GM20000 (cell line): ENCODE data around the gene CAND1.
A peak's percentile ranks its signal among the peaks of the same experiment; 100 is the strongest.

Experiments
- DNase-seq: peaks from one replicate; pipeline ENCODE4 v3.0.0; 2012; ENCODE audit warnings: low spot score
- TF ChIP-seq, protein P1 (sequence below): IDR thresholded peaks from 2 replicates; pipeline ENCODE4 v1.5.1; 2012; ENCODE audit warnings: mild to moderate bottlenecking, control low read depth; ENCODE audit errors: extremely low read depth, missing control alignments

CAND1 gene

DNA sequence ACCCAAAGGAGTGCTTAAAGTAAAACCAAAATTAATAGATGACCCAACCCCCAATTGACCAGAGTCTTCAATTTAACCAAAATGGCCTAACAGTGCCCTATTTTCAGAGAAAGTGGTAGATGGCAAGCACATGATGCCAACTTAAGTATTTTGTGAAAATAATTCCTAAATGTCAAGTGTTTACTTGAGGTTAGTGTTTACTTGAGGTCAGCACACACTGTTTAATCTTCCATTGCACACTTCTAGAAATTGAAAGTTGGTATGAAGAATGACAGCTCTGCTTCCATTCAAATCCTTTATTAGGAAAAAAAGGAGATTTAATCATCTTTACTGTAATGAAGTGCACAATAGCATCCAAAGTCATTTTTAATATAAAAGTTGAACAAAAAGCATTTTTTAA, 25.9 kb upstream of the CAND1 start:
- TF ChIP-seq, protein P1, sequence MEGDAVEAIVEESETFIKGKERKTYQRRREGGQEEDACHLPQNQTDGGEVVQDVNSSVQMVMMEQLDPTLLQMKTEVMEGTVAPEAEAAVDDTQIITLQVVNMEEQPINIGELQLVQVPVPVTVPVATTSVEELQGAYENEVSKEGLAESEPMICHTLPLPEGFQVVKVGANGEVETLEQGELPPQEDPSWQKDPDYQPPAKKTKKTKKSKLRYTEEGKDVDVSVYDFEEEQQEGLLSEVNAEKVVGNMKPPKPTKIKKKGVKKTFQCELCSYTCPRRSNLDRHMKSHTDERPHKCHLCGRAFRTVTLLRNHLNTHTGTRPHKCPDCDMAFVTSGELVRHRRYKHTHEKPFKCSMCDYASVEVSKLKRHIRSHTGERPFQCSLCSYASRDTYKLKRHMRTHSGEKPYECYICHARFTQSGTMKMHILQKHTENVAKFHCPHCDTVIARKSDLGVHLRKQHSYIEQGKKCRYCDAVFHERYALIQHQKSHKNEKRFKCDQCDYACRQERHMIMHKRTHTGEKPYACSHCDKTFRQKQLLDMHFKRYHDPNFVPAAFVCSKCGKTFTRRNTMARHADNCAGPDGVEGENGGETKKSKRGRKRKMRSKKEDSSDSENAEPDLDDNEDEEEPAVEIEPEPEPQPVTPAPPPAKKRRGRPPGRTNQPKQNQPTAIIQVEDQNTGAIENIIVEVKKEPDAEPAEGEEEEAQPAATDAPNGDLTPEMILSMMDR, result no peak
- no peak for DNase-seq

DNA sequence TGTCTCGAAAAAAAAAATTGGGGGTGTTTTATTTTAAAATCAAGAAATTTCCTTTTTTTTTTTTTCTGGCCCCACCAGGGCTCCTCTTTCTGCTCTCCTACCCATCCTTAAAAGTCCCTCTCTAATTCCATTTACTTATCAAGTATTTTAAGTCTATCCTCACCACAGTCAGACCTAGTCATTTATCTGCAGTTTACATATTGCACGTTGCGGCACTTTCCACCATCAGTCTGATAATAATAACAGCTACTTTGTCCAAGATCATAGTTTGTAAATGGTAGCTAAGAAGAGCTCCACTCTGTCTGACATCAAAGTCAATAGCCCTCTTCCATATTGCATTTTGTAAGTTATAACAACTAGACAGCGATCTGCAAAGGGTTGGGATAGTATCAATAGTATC, 23.6 kb upstream of the CAND1 start:
- TF ChIP-seq, protein P1, result no peak
- no peak for DNase-seq

DNA sequence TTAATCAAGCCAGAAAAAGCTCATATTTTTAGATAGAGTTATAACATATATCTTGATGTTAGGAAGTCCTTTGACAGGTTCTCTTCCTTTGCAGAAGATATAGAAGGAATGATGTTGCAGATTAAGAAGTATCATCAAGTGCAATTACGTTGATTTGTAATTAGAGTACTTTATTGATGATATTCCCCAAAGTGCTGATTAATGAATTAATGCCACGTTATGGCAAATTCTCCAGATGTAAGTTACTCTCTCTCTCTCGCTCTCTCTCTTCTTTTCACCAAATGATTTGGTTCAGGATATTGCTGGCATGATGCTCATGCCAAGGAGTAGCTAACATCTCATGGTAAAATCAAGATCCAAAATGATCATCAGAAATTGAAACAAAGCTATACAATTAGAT, 18.1 kb upstream of the CAND1 start:
- DNase-seq, result no peak
- TF ChIP-seq, protein P1, result no peak

DNA sequence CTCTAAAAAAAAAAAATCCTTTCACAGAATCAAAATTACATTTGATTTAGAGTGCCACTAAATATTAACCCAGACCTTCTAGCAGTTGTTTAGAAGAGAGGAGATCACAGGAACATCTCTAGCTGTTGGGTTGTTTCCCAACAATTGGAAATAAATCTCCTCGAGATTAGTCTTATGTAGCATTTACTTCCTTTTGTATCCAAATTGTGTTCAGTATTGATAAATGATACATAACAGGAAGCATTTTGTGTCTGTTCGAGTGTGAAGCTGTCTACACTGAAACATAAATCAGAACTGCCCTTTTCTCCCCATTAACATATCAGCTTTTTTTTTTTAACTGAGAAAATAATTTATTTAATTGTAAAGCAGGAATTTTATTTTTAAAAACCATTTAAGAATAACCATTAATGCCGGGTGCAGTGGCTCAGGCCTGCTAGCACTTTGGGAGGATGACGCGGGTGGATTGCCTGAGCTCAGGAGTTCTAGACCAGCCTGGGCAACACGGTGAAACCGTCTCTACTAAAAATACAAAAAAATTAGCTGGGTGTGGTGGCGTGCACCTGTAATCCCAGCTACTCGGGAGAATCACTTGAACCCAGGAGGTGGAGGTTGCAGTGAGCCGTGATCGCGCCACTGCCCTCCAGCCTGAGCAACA, 14.7 kb upstream of the CAND1 start:
- TF ChIP-seq, protein P1, result no peak
- no peak for DNase-seq

DNA sequence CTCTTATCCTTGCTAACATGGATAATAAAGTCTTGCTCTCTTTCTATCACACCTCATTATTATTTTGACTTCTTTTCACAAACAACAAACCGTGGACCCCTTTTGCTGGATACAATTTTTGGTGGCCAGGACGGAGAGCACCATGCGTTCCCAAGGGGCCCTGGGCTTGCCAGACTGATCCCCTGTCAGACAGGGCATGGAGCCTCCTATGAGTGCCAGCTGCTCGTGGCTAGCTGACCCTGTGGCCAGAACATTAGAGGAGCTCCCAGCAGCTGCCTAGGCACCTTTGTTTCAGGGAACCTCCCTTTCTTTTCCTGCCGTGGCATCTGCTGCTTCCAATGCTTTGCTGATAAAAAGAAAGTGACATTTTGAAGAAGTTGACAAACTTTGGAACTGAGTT, 12.5 kb upstream of the CAND1 start:
- TF ChIP-seq, protein P1, result no peak
- DNase-seq, result no peak

DNA sequence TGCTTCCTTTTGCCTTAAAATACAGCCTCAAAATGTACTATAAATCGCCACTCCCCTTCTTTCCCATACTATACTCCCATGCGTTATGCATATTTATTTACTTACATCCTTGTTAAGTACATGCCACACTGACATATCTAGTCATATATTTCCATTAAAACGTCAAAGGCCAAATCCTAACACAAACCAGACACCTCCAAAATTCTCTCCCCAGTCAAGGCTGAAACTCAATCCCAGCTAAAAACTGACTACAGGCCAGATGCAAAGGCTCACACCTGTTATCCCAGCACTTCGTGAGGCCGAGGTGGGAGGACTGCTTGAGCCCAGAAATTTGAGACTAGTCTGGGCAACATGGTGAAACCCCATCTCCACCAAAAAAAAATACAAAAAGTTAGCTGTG, 5.7 kb upstream of the CAND1 start:
- TF ChIP-seq, protein P1, result no peak
- no peak for DNase-seq

DNA sequence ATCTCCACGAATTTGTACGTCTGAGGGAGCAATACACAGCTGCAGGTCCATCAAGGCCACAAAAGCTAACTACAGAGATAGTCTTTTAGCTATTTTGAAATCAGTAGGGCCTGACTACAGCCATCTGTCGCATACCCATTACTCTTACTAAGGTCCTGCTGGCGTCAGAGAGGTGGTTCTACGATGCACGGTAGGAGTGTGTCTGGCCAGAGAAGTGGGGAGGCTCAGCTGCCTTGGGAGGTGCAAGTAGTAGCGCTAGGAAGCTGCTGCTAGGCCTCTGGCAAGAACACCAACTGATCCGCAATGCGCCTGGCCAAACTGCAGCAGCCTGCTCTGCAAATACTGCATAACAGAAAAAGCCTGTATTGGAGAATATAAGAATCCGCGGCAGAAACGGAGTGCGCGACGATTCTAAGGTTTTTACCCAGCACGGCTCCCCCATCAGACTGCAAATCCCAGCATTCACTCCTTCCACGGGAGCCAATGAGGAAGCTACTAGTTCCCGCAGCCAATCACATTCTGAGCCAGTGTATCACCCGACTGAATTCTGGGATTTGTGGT, 743 bp upstream of the CAND1 start:
- DNase-seq, result peak; percentile 92
- TF ChIP-seq, protein P1, result no peak
